Measurements from ENCODE around the gene CAMK2D. TPM values are rescaled to one million over a fixed set of nuclear protein-coding genes. Genes with fewer than 3 reads are reported as not detected.
A peak's percentile ranks its signal among the peaks of the same experiment; 100 is the strongest.

Gene CAMK2D
- total RNA-seq, 2 experiments from 2014 or later = 42.8 to 46.7 TPM

GRCh38 chr4:113556382-113557134 is 205.0 kb downstream of the CAMK2D start:
- Mint-ChIP-seq H3K27ac (no peak overlapping the region), H3K36me3 (peaks cover 19% of the 10 kb centered on the region), H3K27me3 (no peaks in the 10 kb centered on the region), H3K4me3 (no peak overlapping the region), H3K4me1 (peaks cover 3% of the 10 kb centered on the region), H3K9me3 (no peaks in the 10 kb centered on the region)
- DNase-seq = no peak

GRCh38 chr4:113555868-113556267 is 205.7 kb downstream of the CAMK2D start:
- H3K4me3 Mint-ChIP-seq = no peak overlapping the region

GRCh38 chr4:113553082-113553481 is 208.5 kb downstream of the CAMK2D start:
- Mint-ChIP-seq H3K9me3 (no peaks in the 10 kb centered on the region), H3K27ac (no peak overlapping the region), H3K27me3 (no peaks in the 10 kb centered on the region), H3K4me3 (no peak overlapping the region), H3K36me3 (peaks cover 16% of the 10 kb centered on the region), H3K4me1 (peaks cover 8% of the 10 kb centered on the region)
- DNase-seq = no peak

More at GRCh38 chr4:113555868-113556267, 205.7 kb downstream of the CAMK2D start:
- H3K27ac Mint-ChIP-seq = no peak overlapping the region
- peaks cover 3% of the 10 kb centered on the region for H3K4me1 Mint-ChIP-seq
- H3K36me3 Mint-ChIP-seq = peaks cover 18% of the 10 kb centered on the region
- H3K27me3 Mint-ChIP-seq = no peaks in the 10 kb centered on the region
- no peak for DNase-seq
- H3K9me3 Mint-ChIP-seq = no peaks in the 10 kb centered on the region

GRCh38 chr4:113550510-113550909 is 211.0 kb downstream of the CAMK2D start:
- no peaks in the 10 kb centered on the region for H3K9me3 Mint-ChIP-seq
- DNase-seq = no peak
- H3K27ac Mint-ChIP-seq = no peak overlapping the region
- peaks cover 6% of the 10 kb centered on the region for H3K36me3 Mint-ChIP-seq
- H3K27me3 Mint-ChIP-seq = no peaks in the 10 kb centered on the region
- no peak overlapping the region for H3K4me3 Mint-ChIP-seq
- peaks cover 16% of the 10 kb centered on the region for H3K4me1 Mint-ChIP-seq

- peaks cover 19% of the 10 kb centered on the region for H3K4me1 Mint-ChIP-seq
- no peak for DNase-seq
- peak overlapping the region; percentile 0 for H3K27ac Mint-ChIP-seq
- no peaks in the 10 kb centered on the region for H3K27me3 Mint-ChIP-seq
- H3K4me3 Mint-ChIP-seq = no peak overlapping the region
- H3K36me3 Mint-ChIP-seq = peaks cover 12% of the 10 kb centered on the region
- H3K9me3 Mint-ChIP-seq = no peaks in the 10 kb centered on the region
Observed at GRCh38 chr4:113548303-113548702, 213.2 kb downstream of the CAMK2D start.

- peak; percentile 90 for DNase-seq
- no peaks in the 10 kb centered on the region for H3K9me3 Mint-ChIP-seq
- H3K27me3 Mint-ChIP-seq = no peaks in the 10 kb centered on the region
- peaks cover 15% of the 10 kb centered on the region for H3K36me3 Mint-ChIP-seq
- H3K27ac Mint-ChIP-seq = peak overlapping the region; percentile 69
- peaks cover 19% of the 10 kb centered on the region for H3K4me1 Mint-ChIP-seq
- no peak overlapping the region for H3K4me3 Mint-ChIP-seq
Observed at GRCh38 chr4:113547487-113548042, 214.0 kb downstream of the CAMK2D start.

- no peak for DNase-seq
- H3K9me3 Mint-ChIP-seq = peaks cover 2% of the 10 kb centered on the region
- H3K4me3 Mint-ChIP-seq = no peak overlapping the region
- H3K27ac Mint-ChIP-seq = no peak overlapping the region
- H3K36me3 Mint-ChIP-seq = peaks cover 33% of the 10 kb centered on the region
- H3K4me1 Mint-ChIP-seq = peaks cover 28% of the 10 kb centered on the region
- H3K27me3 Mint-ChIP-seq = no peaks in the 10 kb centered on the region
Observed at GRCh38 chr4:113541933-113542332, 219.6 kb downstream of the CAMK2D start.

- Mint-ChIP-seq H3K36me3 (peaks cover 37% of the 10 kb centered on the region), H3K9me3 (peaks cover 2% of the 10 kb centered on the region), H3K4me3 (no peak overlapping the region), H3K27me3 (no peaks in the 10 kb centered on the region), H3K4me1 (peaks cover 24% of the 10 kb centered on the region), H3K27ac (peak overlapping the region; percentile 40)
- peak; percentile 40 for DNase-seq
Observed at GRCh38 chr4:113540859-113541258, 220.7 kb downstream of the CAMK2D start.

- Mint-ChIP-seq H3K4me3 (no peak overlapping the region), H3K36me3 (peaks cover 40% of the 10 kb centered on the region), H3K27me3 (no peaks in the 10 kb centered on the region), H3K4me1 (peaks cover 22% of the 10 kb centered on the region), H3K9me3 (peaks cover 2% of the 10 kb centered on the region), H3K27ac (peak overlapping the region; percentile 51)
- no peak for DNase-seq
Observed at GRCh38 chr4:113539408-113539807, 222.1 kb downstream of the CAMK2D start.

GRCh38 chr4:113537628-113538027 is 223.9 kb downstream of the CAMK2D start:
- H3K4me3 Mint-ChIP-seq = no peak overlapping the region
- H3K9me3 Mint-ChIP-seq = peaks cover 2% of the 10 kb centered on the region
- peaks cover 37% of the 10 kb centered on the region for H3K36me3 Mint-ChIP-seq
- H3K27ac Mint-ChIP-seq = no peak overlapping the region
- DNase-seq = no peak
- peaks cover 22% of the 10 kb centered on the region for H3K4me1 Mint-ChIP-seq
- no peaks in the 10 kb centered on the region for H3K27me3 Mint-ChIP-seq

GRCh38 chr4:113537203-113537602 is 224.3 kb downstream of the CAMK2D start:
- Mint-ChIP-seq H3K4me3 (no peak overlapping the region), H3K4me1 (peaks cover 22% of the 10 kb centered on the region), H3K27ac (no peak overlapping the region), H3K27me3 (no peaks in the 10 kb centered on the region), H3K9me3 (peaks cover 2% of the 10 kb centered on the region), H3K36me3 (peaks cover 37% of the 10 kb centered on the region)
- DNase-seq = no peak

GRCh38 chr4:113534711-113535110 is 226.8 kb downstream of the CAMK2D start:
- no peak overlapping the region for H3K4me3 Mint-ChIP-seq
- H3K27ac Mint-ChIP-seq = no peak overlapping the region
- no peaks in the 10 kb centered on the region for H3K9me3 Mint-ChIP-seq
- peaks cover 38% of the 10 kb centered on the region for H3K36me3 Mint-ChIP-seq
- H3K4me1 Mint-ChIP-seq = peaks cover 8% of the 10 kb centered on the region
- no peak for DNase-seq
- no peaks in the 10 kb centered on the region for H3K27me3 Mint-ChIP-seq

GRCh38 chr4:113531572-113531971 is 230.0 kb downstream of the CAMK2D start:
- no peak for DNase-seq
- H3K4me1 Mint-ChIP-seq = peaks cover 2% of the 10 kb centered on the region
- H3K4me3 Mint-ChIP-seq = no peak overlapping the region
- H3K27ac Mint-ChIP-seq = no peak overlapping the region
- no peaks in the 10 kb centered on the region for H3K9me3 Mint-ChIP-seq
- H3K36me3 Mint-ChIP-seq = peaks cover 32% of the 10 kb centered on the region
- H3K27me3 Mint-ChIP-seq = no peaks in the 10 kb centered on the region

- Mint-ChIP-seq H3K27me3 (no peaks in the 10 kb centered on the region), H3K36me3 (peaks cover 42% of the 10 kb centered on the region), H3K4me1 (peaks cover 13% of the 10 kb centered on the region), H3K27ac (no peak overlapping the region), H3K9me3 (no peaks in the 10 kb centered on the region), H3K4me3 (no peak overlapping the region)
- DNase-seq = no peak
Observed at GRCh38 chr4:113528395-113528794, 233.1 kb downstream of the CAMK2D start.

- Mint-ChIP-seq H3K4me1 (peaks cover 13% of the 10 kb centered on the region), H3K27ac (no peak overlapping the region), H3K9me3 (no peaks in the 10 kb centered on the region), H3K36me3 (peaks cover 48% of the 10 kb centered on the region), H3K4me3 (no peak overlapping the region), H3K27me3 (no peaks in the 10 kb centered on the region)
- DNase-seq = no peak
Observed at GRCh38 chr4:113525521-113525920, 236.0 kb downstream of the CAMK2D start.
